ENCODE results near the gene PDCD11. TPM values are rescaled to one million over a fixed set of nuclear protein-coding genes. Genes with fewer than 3 reads are reported as not detected.

Gene PDCD11
- total RNA-seq, 1 experiment from 2014 or later: 78.8 TPM

DNA sequence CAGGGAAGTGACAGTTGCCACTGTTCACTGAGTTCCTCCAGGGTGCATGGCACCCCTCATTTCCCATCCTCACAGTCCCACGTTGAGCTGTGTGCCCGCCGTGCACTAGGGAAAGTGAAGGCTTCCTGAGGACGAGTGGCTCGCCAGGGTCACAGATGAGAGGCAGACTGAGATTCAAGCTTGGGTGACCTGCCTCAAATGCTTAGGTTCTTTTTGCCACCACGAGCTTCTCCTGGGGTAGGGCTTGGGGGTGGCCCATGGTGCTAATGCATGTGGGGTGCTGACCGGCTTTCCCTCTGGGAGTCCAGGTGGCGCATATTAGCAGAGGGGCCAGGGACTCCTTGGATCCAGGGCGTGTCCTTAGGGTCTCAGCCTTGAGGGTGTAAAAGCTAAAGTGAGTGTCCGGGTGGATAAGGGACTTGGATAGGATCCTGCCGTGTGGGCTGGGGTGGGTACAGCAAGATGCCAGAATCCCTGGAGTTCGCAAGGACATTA, 53.8 kb downstream of the PDCD11 start:
- no peaks in the 10 kb centered on the region for H3K9me3 Mint-ChIP-seq
- H3K4me3 Mint-ChIP-seq: no peak overlapping the region
- no peak overlapping the region for H3K27ac Mint-ChIP-seq
- no peaks in the 10 kb centered on the region for H3K27me3 Mint-ChIP-seq (ENCODE audit: low read depth)
- H3K36me3 Mint-ChIP-seq: peaks cover 19% of the 10 kb centered on the region
- ATAC-seq: no peak
- ChIA-PET POLR2A (no interaction called here), CTCF (interaction anchor here (2.5 to 5.7 kb wide), 3 partner anchors 26 to 114 kb away, joined by 9 to 49 read pairs (median 29); no protein-coding TSS in a partner anchor)
- no peak for DNase-seq (ENCODE audit: low spot score)
- H3K4me1 Mint-ChIP-seq: peaks cover 7% of the 10 kb centered on the region; the same call in 1 of the 2 replicates
- TF ChIP-seq, protein P1, sequence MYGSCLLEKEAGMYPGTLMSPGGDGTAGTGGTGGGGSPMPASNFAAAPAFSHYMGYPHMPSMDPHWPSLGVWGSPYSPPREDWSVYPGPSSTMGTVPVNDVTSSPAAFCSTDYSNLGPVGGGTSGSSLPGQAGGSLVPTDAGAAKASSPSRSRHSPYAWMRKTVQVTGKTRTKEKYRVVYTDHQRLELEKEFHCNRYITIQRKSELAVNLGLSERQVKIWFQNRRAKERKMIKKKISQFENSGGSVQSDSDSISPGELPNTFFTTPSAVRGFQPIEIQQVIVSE (CRISPR knock-in tag; IDR thresholded peaks at IDR 0.05; ENCODE audit: borderline replicate concordance): no peak
- TF ChIP-seq RORB (CRISPR knock-in tag; IDR thresholded peaks at IDR 0.05) (no peak), FOXP1 (CRISPR knock-in tag; IDR thresholded peaks at IDR 0.05; ENCODE audit: borderline replicate concordance) (no peak), ZNF532 (CRISPR knock-in tag; IDR thresholded peaks at IDR 0.05; ENCODE audit: borderline replicate concordance) (no peak), NR2C2 (CRISPR knock-in tag; IDR thresholded peaks at IDR 0.05) (no peak), ETV6 (CRISPR knock-in tag; IDR thresholded peaks at IDR 0.05) (no peak), ZMAT4 (CRISPR knock-in tag; IDR thresholded peaks at IDR 0.05) (no peak), ZNF512 (CRISPR knock-in tag; IDR thresholded peaks at IDR 0.05; ENCODE audit: borderline replicate concordance) (no peak), ZNF416 (CRISPR knock-in tag; IDR thresholded peaks at IDR 0.05) (no peak), NFYB (CRISPR knock-in tag; conservative IDR thresholded peaks at IDR 0.05; ENCODE audit: low read depth) (no peak), KAT7 (CRISPR knock-in tag; IDR thresholded peaks at IDR 0.05; ENCODE audit: borderline replicate concordance) (no peak), CREM (CRISPR knock-in tag; IDR thresholded peaks at IDR 0.05) (no peak), JAZF1 (CRISPR knock-in tag; IDR thresholded peaks at IDR 0.05) (no peak), NFE2L1 (CRISPR knock-in tag; IDR thresholded peaks at IDR 0.05) (no peak), ZNF263 (CRISPR knock-in tag; IDR thresholded peaks at IDR 0.05; ENCODE audit: low read depth) (no peak), ATF6 (CRISPR knock-in tag; IDR thresholded peaks at IDR 0.05) (no peak)
- TF ChIP-seq, protein P2, sequence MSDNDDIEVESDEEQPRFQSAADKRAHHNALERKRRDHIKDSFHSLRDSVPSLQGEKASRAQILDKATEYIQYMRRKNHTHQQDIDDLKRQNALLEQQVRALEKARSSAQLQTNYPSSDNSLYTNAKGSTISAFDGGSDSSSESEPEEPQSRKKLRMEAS (CRISPR knock-in tag; IDR thresholded peaks at IDR 0.05): no peak
- TF ChIP-seq, protein P3, sequence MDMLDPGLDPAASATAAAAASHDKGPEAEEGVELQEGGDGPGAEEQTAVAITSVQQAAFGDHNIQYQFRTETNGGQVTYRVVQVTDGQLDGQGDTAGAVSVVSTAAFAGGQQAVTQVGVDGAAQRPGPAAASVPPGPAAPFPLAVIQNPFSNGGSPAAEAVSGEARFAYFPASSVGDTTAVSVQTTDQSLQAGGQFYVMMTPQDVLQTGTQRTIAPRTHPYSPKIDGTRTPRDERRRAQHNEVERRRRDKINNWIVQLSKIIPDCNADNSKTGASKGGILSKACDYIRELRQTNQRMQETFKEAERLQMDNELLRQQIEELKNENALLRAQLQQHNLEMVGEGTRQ (CRISPR knock-in tag; IDR thresholded peaks at IDR 0.05): no peak
- TF ChIP-seq, protein P4, sequence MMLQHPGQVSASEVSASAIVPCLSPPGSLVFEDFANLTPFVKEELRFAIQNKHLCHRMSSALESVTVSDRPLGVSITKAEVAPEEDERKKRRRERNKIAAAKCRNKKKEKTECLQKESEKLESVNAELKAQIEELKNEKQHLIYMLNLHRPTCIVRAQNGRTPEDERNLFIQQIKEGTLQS (CRISPR knock-in tag; conservative IDR thresholded peaks at IDR 0.05): no peak
